GM18505 (cell line): ENCODE measurements around the gene B4GALNT1.
"Not testable (repeated sequence)": the region's sequence is repeated elsewhere in the genome, so short reads cannot be mapped to it uniquely, and the experiment has no call there.

Source experiments
- ATAC-seq: cut with Tn5 transposase; IDR thresholded peaks from one replicate; pipeline ENCODE4 v1.9.1; 2021; ENCODE audit not compliant: unreplicated experiment
- POLR2A ChIP-seq: IDR thresholded peaks from 4 replicates; pipeline ENCODE4 v1.6.1; 2011; ENCODE audit warnings: borderline replicate concordance; ENCODE audit not compliant: insufficient read depth, insufficient read length; ENCODE audit errors: extremely low read depth

B4GALNT1 gene

GRCh38 chr12:57632958-57633840 is at the start of gene B4GALNT1:
Gene B4GALNT1 (minus strand): TSS chr12:57633201. CDS start chr12:57632132, 1,069 bp downstream.
- no peak for TF ChIP-seq POLR2A
- ATAC-seq = peak; percentile 85

DNA sequence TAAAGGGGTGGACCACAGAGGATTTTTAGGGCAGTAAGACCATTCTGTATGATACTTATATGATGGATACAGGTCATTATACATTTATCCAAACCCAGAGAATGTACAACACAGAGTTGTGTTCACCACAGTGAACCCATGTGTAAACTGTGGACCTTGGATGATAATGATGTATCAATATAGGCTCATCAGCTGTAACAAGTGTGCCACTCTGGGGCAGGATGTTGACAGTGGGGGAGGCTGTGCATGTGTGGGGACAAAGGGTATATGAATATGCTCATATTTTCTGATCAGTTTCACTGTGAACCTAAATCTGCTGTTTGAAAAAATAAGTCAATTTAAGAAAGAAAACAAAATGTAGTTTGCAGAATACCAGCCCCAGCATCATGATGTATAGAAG is 46.7 kb upstream of the B4GALNT1 start:
- ATAC-seq = no peak
- no peak for TF ChIP-seq POLR2A

DNA sequence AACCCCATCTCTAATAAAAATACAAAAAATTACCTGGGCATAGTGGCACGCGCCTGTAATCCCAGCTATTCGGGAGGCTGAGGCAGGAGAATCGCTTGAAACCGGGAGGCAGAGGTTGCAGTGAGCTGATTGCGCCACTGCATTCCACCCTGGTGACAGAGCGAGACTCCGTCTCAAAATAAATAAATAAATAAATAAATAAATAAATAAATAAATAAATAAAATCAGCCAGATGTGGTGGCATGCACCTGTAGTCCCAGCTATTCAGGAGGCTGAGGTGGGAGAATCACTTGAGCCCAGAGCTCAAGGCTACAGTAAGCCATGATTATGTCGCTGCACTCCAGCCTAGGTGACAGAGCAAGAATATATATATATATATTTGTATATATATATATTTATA is 44.9 kb upstream of the B4GALNT1 start:
- not testable (repeated sequence) for ATAC-seq

- no peak for TF ChIP-seq POLR2A
- no peak for ATAC-seq
These were observed 41.7 kb upstream of the B4GALNT1 start for GRCh38 chr12:57674691-57675090.

- no peak for TF ChIP-seq POLR2A
- ATAC-seq = no peak
These were observed 39.8 kb upstream of the B4GALNT1 start for GRCh38 chr12:57672801-57673200.

DNA sequence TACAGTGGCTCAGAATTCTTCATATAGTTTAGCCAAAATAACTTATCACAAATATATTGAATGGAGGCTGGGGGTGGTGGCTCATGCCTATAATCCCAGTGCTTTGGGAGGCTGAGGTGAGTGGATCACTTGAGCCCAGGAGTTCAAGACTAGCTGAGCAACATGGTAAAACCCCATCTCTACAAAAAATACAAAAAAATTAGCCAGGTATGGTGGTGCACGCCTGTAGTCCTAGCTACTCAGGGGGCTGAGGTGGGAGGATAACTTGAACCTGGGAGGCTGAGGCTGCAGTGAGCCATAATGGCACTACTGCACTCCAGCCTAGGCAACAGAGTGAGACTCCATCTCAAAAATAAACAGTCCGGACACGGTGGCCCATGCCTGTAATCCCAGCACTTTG is 38.8 kb upstream of the B4GALNT1 start:
- not testable (repeated sequence) for ATAC-seq

DNA sequence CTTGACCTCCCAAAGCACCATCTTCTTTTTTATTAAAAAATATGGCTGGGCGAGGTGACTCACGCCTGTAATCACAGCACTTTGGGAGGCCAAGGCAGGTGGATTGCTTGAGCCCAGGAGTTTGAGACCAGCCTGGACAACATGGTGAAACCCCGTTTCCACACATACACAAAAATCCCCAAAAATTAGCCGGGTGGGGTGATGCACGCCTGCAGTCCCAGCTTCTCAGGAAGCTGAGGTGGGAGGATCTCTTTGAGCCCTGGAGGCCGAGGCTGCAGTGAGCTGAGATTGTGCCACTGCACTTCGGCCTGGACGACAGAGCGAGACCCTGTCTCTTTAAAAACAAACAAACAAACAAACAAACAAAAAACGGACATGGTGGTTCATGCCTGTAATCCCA is 36.7 kb upstream of the B4GALNT1 start:
- not testable (repeated sequence) for ATAC-seq

GRCh38 chr12:57666897-57667296 is 33.9 kb upstream of the B4GALNT1 start:
- no peak for ATAC-seq
- TF ChIP-seq POLR2A = no peak

DNA sequence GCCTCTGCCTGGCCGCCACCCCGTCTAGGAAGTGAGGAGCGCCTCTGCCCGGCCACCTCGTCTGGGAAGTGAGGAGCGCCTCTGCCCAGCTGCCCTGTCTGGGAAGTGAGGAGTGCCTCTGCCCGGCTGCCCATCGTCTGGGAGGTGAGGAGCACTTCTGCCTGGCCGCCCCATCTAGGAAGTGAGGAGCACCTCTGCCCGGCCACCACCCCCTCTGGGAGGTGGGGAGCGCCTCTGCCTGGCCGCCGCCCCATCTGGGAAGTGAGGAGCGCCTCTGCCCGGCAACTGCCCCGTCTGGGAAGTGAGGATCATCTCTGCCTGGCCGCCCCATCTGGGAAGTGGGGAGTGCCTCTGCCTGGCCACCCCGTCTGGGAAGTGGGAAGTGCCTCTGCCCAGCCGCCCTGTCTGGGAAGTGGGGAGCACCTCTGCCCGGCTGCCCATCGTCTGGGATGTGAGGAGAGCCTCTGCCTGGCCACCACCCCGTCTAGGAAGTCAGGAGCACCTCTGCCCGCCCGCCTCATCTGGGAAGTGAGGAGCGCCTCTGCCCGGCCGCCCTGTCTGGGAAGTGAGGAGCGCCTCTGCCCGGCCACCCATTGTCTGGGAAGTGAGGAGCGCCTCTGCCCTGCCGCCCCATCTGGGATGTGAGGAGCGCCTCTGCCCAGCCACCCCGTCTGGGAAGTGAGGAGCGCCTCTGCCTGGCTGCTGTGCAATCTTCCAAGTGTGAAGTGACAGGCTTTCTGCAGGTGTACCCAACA is 32.2 kb upstream of the B4GALNT1 start:
- ATAC-seq = not testable (repeated sequence)

DNA sequence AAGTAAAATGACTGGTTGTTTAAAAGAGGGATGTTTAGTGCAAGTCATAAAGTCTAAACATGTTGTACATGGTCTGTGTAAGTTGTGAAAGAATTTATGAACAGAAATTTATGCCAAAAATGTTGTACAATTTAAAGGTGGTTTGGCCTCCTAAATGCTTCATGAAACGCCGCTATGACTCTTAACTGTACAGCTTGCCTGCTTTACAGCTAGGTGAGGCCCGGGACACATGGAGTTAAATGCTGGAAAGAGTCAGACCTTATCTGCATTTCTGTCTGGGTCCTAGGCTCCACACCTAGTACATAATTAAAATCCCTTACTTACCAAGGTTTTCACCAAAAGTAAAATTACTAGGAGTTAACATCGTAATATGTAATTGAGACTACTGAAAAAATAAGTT is 28.4 kb upstream of the B4GALNT1 start:
- ATAC-seq = no peak
- no peak for TF ChIP-seq POLR2A

DNA sequence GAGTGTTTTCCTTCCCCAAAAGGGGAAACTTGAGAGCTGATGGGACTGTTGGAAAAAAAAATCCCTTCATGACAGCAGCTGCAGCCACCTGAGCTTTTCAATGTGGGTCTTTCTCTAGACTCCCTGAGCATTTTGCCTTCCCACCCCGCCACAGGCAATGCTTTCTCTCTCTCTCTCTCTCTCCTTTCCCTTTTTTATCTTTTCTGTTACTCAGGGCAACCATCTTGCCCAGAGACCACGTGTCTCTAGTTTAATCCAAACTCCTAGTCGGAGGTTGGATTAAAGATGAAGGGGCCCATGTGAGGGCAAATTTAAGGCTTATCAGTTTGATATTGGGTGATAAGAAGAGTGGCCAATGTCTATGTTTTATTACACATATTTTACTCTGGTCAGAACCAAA is 25.9 kb upstream of the B4GALNT1 start:
- no peak for ATAC-seq
- no peak for TF ChIP-seq POLR2A

- no peak for ATAC-seq
- TF ChIP-seq POLR2A = no peak
These were observed 24.7 kb upstream of the B4GALNT1 start for GRCh38 chr12:57657744-57658143.

DNA sequence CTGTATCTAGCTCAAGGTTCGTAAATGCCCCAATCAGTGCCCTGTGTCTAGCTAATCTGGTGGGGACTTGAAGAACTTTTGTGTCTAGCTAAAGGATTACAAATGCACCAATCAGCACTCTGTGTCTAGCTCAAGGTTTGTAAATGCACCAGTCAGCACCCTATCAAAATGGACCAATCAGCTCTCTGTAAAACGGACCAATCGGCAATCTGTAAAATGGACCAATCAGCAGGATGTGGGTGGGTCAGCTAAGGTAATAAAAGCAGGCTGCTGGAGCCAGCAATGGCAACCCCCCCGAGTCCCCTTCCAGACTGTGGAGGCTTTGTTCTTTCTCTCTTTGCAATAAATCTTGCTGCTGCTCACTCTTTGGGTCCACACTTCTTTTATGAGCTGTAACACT is 23.4 kb upstream of the B4GALNT1 start:
- not testable (repeated sequence) for ATAC-seq

GRCh38 chr12:57655541-57656240 is 22.7 kb upstream of the B4GALNT1 start:
- TF ChIP-seq POLR2A = no peak
- ATAC-seq = no peak
